GM19035 (cell line): ENCODE data around the gene CT45A10.
"Not testable (repeated sequence)": the region's sequence is repeated elsewhere in the genome, so short reads cannot be mapped to it uniquely, and the experiment has no call there.

Source experiments
- ATAC-seq: cut with Tn5 transposase; IDR thresholded peaks from one replicate; pipeline ENCODE4 v1.9.1; 2021; ENCODE audit not compliant: unreplicated experiment

The CT45A10 gene

GRCh38 chrX:135893294-135893817, at the start of gene CT45A10, which contains the start of gene SAGE1:
CT45A10 (minus strand) TSS chrX:135893444; CDS start chrX:135885344, 8,100 bp downstream.
SAGE1 (plus strand) TSS chrX:135893716; CDS start chrX:135896243, 2,527 bp downstream.
- no peak for ATAC-seq

- ATAC-seq = no peak
These were observed 38.6 kb upstream of the CT45A10 start for GRCh38 chrX:135931644-135932487.

- ATAC-seq = no peak
These were observed 34.7 kb upstream of the CT45A10 start for GRCh38 chrX:135927897-135928296.

GRCh38 chrX:135923353-135923752, 30.1 kb upstream of the CT45A10 start:
- ATAC-seq = no peak

- ATAC-seq = not testable (repeated sequence)
These were observed 27.3 kb upstream of the CT45A10 start for GRCh38 chrX:135920516-135920915.

GRCh38 chrX:135914404-135914803, 21.2 kb upstream of the CT45A10 start:
- ATAC-seq = no peak

GRCh38 chrX:135910251-135910650, 17.0 kb upstream of the CT45A10 start:
- no peak for ATAC-seq

GRCh38 chrX:135892781-135893180, 463 bp downstream of the CT45A10 start:
- no peak for ATAC-seq

GRCh38 chrX:135890087-135890585, 3.1 kb downstream of the CT45A10 start:
- no peak for ATAC-seq

- not testable (repeated sequence) for ATAC-seq
These were observed 4.3 kb downstream of the CT45A10 start for GRCh38 chrX:135888976-135889375.

GRCh38 chrX:135888230-135888629, 5.0 kb downstream of the CT45A10 start:
- ATAC-seq = not testable (repeated sequence)

GRCh38 chrX:135882741-135883140, 10.5 kb downstream of the CT45A10 start:
- ATAC-seq = not testable (repeated sequence)

- ATAC-seq = not testable (repeated sequence)
These were observed 21.5 kb downstream of the CT45A10 start, which contains the start of gene CT45A9 for GRCh38 chrX:135871712-135872111. CT45A9 (minus strand) TSS chrX:135871812; CDS start chrX:135868061, 3,751 bp downstream.

- not testable (repeated sequence) for ATAC-seq
These were observed 38.8 kb downstream of the CT45A10 start, which contains the start of gene CT45A8 for GRCh38 chrX:135854438-135854837. CT45A8 (minus strand) TSS chrX:135854538; CDS start chrX:135850783, 3,755 bp downstream.

GRCh38 chrX:135837180-135837579, 56.1 kb downstream of the CT45A10 start, which contains the start of gene CT45A7:
CT45A7 (minus strand) TSS chrX:135837280; CDS start chrX:135833533, 3,747 bp downstream.
- not testable (repeated sequence) for ATAC-seq
